Adrenal gland (tissue), 5 donors: ENCODE measurements around the gene MMP24OS.

ENCODE experiments used
- CTCF ChIP-seq, 6 experiments: fragments of 450-650 bp in 4 of 6; fragments of 200-600 bp in 2 of 6; sonication (generic) in 1 of 6; IDR thresholded peaks; 1 replicate in 5 of 6; 2 replicates in 1 of 6; pipeline versions ENCODE4 v1.5.1 to v1.8.0; 2016 to 2021; ENCODE audit warnings: antibody characterized with exemption in 6 of 6, mild to moderate bottlenecking in 2 of 6, moderate library complexity in 1 of 6
- POLR2A ChIP-seq, 2 donors: fragments of 450-650 bp; IDR thresholded peaks; one replicate each; pipeline ENCODE4 v1.6.1; 2017; ENCODE audit warnings: antibody characterized with exemption in 2 of 2, mild to moderate bottlenecking in 2 of 2, moderate library complexity in 1 of 2
- donor health status: DM: no; HTN: no; CAD: no.

- TF ChIP-seq CTCF (IDR thresholded peaks at IDR 0.05) (no peak), POLR2A (IDR thresholded peaks at IDR 0.05) (no peak)
Observed at GRCh38 chr20:35283441-35284266, 5.7 kb upstream of the MMP24OS start.
